ENCODE data around the gene CA10.

DNA sequence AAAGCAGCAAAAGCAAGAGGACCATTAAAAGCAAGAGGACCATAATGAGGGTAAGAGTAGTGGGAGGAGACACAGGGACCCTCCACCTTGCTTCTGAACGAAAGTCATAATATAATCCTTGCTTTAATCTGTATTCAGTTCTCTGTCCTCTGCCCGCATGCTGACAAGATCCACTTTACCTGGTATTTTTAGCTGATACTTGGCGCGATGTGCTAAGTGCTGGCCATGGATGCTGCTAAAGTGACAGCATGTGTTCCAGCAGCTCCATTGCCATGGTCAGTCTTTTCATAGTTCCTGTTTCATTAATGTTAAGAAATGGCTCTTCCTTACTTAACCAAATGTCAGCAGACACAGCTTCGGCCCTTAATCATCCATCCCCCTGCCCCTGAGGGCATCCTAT is 86.8 kb downstream of the CA10 start:
- no peak for TF ChIP-seq POLR2A (IDR thresholded peaks at IDR 0.05)
- no peak for TF ChIP-seq CTCF (IDR thresholded peaks at IDR 0.05)
- TF ChIP-seq POLR2AphosphoS5 (IDR thresholded peaks at IDR 0.05) = no peak
- no peak for TF ChIP-seq EP300 (IDR thresholded peaks at IDR 0.05)

All from sigmoid colon (tissue), 4 donors.